Stimulated activated CD8-positive, alpha-beta memory T cell treated with anti-CD3 and anti-CD28 coated beads, Interleukin-12 subunit alpha, Interleukin-12 subunit beta, amount 100 ng/mL, for 4 hours (primary cell): ENCODE results near the gene PM20D1.
"Not testable (repeated sequence)": the region's sequence is repeated elsewhere in the genome, so short reads cannot be mapped to it uniquely, and the experiment has no call there.

Experiments used
- DNase-seq: peaks from one replicate; pipeline ENCODE4 v3.0.0-alpha.2; 2020; ENCODE audit warnings: low read depth

PM20D1 gene

DNA sequence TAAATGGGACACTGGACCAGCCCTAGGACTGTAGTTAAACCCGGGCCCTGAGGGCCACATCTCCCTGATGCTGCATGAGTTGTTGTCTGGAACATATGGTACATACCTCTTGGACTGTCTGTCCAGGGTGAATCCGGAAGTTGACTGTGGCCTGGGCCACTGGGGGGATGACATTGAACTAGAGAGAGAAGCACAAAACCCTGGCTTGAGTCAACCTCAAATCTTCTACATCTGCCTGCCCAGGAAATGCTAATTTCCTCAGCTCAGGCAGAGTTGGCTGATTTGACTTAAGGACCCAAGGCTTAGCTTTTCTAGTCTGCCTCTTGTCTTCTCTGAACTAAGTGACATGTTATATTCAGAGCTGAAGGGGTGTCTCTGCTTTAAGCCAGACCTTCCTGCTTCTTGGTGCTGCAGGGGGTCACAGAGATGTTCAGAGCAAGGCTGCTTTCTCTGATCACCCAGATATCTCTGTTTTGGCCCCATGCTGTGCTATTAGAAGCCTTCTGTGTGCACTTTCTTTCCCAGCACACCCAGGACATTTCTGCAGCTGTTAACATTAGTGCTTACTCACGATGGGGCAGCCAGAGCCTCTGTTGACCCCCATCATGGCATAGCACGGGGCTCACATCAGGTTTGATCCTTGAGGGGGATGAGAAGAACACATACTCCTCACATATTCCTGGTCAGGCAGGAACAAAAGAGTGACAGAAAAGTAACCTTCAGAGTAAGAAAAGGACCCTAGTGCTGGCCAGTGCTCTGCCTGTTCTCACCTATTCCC, 9.6 kb downstream of the PM20D1 start:
- no peak for DNase-seq

DNA sequence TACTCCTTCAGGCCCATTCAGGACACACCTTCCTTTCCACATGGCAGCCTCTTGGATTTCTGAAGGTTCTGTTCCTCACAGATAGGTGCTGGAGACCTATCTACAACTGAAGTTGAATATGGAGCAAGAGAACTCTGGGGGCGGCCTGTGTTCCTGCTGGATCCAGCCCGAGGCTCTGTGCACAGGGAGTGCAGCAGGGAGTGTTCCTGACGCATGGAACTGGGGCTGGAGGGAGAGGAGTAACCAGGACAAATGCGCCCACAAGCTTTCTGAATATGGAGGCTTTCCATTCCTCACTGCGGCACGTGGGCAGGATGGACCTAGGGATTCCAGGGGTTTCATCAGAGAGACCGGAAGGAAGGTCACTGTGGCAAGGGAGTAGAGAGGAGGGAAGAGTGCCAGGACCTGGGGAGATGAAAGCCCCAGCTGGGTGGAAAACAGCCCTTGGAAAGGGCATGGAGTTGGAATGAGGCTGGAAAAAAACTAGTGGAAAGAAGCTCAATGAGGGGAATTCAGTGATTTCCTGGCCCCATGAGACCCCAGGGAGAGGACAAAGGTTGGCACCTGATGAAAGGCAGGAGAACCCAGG, 12.5 kb downstream of the PM20D1 start:
- DNase-seq, result no peak

- no peak for DNase-seq
These were observed 15.2 kb downstream of the PM20D1 start for GRCh38 chr1:205834751-205835150.

DNA sequence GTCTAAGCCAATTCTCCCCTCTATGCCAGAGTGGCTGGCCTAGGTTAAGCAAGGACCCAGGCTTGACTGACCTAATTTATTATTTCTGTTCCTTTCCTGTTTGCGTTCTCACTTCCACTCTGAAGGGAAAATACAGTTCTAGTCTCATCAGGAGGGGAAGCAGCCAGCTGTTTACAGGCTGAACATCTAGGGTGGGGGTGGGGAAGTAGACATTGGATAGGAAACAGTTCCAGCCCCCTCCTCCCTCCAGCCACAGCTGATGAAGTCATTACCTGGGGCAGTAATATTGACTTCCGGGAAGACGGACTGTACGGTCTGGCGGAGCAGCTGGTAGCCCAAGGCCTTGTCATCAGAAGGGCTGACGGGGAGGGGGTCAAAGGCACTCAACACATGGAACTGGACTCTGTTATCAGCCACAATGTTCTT, 17.6 kb downstream of the PM20D1 start:
- DNase-seq, result no peak

GRCh38 chr1:205827623-205828022, 22.3 kb downstream of the PM20D1 start:
- no peak for DNase-seq

DNA sequence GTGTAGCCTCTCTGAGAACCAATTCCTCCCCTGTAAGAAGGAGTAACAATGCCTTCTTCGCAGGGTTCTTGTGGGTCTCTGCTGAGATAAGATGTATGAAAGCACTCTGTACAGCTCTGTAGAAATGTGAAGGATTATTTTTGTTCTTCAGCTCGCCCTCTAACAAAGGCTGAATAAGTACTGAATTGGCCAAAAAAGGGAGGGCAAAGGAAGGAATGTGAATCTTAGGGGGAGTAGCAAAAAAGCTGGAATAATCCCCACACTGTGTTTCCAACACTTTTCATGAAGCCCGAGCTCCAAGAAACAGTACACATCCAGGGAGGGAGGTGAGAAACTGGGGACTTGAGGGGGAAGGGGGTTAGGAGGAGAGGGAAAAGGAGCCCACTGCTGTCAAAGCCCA, 22.9 kb downstream of the PM20D1 start:
- DNase-seq, result no peak

- no peak for DNase-seq
These were observed 23.7 kb downstream of the PM20D1 start for GRCh38 chr1:205826016-205826806.

GRCh38 chr1:205824180-205824579, 25.8 kb downstream of the PM20D1 start:
- no peak for DNase-seq

DNA sequence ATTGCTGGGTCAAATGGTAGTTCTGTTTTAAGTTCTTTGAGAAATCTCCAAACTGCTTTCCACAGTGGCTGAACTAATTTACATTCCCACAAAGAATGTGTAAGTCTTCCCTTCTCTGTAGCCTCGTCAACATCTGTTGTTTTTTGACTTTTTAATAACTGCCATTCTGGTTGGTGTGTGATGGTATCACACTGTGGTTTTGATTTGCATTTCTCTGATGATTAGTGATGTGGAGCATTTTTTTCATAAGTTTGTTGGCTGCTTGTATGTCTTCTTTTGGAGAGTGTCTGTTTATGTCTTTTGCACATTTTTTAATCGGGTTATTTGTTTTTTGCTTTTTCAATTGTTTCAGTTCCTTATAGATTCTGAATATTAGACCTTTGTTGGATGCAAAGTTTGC, 26.7 kb downstream of the PM20D1 start:
- not testable (repeated sequence) for DNase-seq

DNA sequence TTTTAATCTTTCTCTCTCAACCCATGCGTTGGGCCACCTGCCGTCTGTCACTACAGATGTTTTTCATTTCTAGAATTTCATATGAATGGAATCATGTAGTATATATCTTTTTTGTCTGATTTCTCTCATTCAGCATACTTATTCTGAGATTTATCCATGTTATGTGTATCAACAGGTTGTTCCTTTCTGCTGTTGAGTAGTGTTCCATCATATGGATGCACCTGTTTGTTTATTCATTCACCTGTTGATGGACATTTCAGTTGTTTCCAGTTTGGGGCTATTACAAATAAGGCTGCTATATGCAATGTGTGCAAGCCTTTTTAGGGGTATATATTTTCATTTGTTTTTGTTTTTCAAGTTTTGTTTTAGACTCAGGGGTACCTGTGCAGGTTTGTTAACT, 27.5 kb downstream of the PM20D1 start:
- DNase-seq, result no peak

DNA sequence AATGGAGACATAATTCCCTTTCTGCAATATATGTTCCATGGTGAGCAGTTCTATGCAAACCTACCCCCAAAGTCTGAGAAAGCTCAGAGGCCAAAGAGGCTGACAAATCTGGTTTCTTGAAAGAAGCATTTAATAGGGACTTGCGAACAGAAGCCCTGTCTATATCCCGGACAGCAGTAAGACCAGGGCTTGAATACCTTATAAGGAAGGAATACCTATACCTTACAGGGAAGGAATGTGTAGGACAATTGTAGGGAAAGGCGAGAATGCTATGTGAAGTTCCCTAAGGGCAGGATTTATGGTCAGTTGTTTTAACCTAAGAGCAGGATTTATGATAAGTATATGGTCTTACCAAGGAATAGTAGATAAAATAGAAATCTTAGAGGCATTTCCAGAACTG, 31.9 kb downstream of the PM20D1 start:
- DNase-seq, result no peak

- DNase-seq, result no peak
These were observed 32.6 kb downstream of the PM20D1 start for GRCh38 chr1:205817364-205817763.

- no peak for DNase-seq
These were observed 36.2 kb downstream of the PM20D1 start for GRCh38 chr1:205813755-205814058.

GRCh38 chr1:205812878-205813754, 36.8 kb downstream of the PM20D1 start, which contains the start of gene SLC41A1:
Gene SLC41A1, minus strand, starts transcription at chr1:205813198. Its CDS starts 2,757 bp downstream, at chr1:205810441.
- peak; percentile 83 for DNase-seq

DNA sequence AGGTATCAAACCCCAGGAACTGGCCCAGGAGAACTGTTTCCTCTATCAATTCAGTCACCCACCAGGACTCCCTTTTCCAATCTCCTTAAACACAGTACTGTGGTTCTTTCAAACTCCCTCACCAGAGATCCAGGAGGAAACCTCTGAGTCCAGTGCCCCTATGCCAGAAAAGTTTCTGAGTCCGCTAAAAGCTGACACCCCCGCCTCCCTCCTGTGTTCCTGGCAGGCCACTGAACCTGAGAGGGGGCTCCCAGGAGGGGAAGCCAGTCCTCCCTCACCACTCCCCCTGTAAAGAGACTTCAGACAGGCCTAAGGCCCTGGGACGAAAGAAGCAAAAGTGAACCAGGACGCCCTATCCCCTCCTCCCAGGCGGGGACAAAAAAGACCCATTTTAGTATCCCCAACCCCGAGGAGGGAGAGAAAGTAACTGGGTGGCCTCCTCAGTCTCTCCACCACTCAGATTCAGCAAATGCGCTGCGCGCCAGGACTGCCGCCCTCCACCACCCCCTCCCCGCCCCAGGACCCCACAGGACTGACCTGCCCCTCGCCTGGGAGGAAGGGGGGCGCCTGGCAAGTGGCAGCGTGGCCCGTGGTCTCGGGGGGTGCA, 37.6 kb downstream of the PM20D1 start:
- no peak for DNase-seq

DNA sequence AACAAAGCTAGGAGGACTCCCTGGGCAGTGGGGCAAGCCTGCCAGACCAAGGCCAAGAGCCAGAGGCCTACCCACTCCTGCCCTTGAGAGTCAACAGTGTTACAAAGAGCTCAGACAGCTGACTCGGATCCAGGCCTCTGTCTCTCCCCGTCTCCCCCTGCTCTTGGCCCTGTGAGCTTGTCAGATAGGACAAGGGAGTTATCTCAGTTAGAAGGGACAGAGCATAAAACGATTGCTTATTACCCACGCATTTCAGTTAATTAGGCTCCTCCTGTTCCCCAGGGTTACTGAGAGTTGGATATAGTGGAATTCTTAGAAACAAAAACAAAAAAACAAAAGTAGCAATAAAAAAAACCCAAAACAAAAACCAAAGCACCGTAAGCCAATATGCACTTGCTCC, 38.3 kb downstream of the PM20D1 start:
- DNase-seq, result no peak

GRCh38 chr1:205810448-205811157, 39.3 kb downstream of the PM20D1 start:
- no peak for DNase-seq

- no peak for DNase-seq
These were observed 40.0 kb downstream of the PM20D1 start for GRCh38 chr1:205809942-205810345.

DNA sequence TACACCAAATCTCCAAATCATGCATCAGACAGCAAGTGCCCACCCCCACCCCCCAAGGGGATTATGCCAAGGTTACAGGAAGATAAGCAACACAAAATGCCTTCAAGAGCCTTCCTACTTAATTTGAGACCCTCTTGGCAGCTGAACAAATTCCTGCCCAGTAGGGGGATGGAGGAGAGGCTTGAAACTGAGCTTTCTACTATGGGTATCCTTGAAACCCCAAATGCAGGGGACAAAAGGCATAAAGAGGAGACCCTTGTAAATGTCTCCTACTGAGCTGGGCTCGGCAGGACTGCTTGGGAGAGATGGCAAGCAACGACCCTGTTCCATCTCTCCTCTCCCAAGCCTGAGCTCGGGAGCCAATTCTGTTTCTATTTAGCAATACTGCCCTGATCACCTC, 40.5 kb downstream of the PM20D1 start:
- no peak for DNase-seq

- DNase-seq, result no peak
These were observed 44.7 kb downstream of the PM20D1 start for GRCh38 chr1:205805082-205805711.

DNA sequence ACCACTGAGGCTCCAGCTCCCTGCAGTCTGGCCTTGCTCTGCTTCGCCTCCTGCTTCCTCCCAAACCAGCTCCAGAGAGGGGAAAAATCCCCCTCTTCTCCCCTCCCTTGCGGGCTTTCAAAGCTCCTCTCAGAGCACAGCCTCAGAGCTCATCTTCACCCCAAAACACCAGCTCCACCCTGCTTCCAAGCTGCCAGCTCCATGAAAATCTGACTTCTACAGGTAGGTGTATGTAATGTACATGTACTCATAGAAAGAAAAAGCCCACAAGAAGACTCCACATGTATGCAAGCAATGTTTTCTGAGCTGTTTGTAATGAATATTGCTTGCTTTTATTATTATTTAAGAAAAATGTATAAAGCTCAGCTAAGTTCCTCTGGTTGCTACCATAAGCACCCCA, 45.3 kb downstream of the PM20D1 start:
- DNase-seq, result no peak
